ENCODE data around the gene TMEM163.

Gene TMEM163

GRCh38 chr2:134588556-134588955 lies 130.2 kb downstream of the TMEM163 start:
- H3K4me3 ChIP-seq (ENCODE audit: low read depth, low read length) = no peak overlapping the region
- no peak for TF ChIP-seq CTCF (IDR thresholded peaks at IDR 0.05; ENCODE audit: borderline replicate concordance, insufficient read depth, low read depth, low read length)

- TF ChIP-seq CTCF (IDR thresholded peaks at IDR 0.05; ENCODE audit: borderline replicate concordance, insufficient read depth, low read depth, low read length) = no peak
- no peak overlapping the region for H3K4me3 ChIP-seq (ENCODE audit: low read depth, low read length)
Measured at GRCh38 chr2:134586326-134586965, 132.4 kb downstream of the TMEM163 start.

GRCh38 chr2:134583997-134584520 lies 134.7 kb downstream of the TMEM163 start:
- TF ChIP-seq CTCF (IDR thresholded peaks at IDR 0.05; ENCODE audit: borderline replicate concordance, insufficient read depth, low read depth, low read length) = no peak
- no peak overlapping the region for H3K4me3 ChIP-seq (ENCODE audit: low read depth, low read length)

GRCh38 chr2:134583462-134583861 lies 135.3 kb downstream of the TMEM163 start:
- no peak for TF ChIP-seq CTCF (IDR thresholded peaks at IDR 0.05; ENCODE audit: borderline replicate concordance, insufficient read depth, low read depth, low read length)
- no peak overlapping the region for H3K4me3 ChIP-seq (ENCODE audit: low read depth, low read length)

GRCh38 chr2:134582547-134582899 lies 136.3 kb downstream of the TMEM163 start:
- H3K4me3 ChIP-seq (ENCODE audit: low read depth, low read length) = no peak overlapping the region
- no peak for TF ChIP-seq CTCF (IDR thresholded peaks at IDR 0.05; ENCODE audit: borderline replicate concordance, insufficient read depth, low read depth, low read length)

GRCh38 chr2:134581877-134582546 lies 136.8 kb downstream of the TMEM163 start:
- no peak for TF ChIP-seq CTCF (IDR thresholded peaks at IDR 0.05; ENCODE audit: borderline replicate concordance, insufficient read depth, low read depth, low read length)
- H3K4me3 ChIP-seq (ENCODE audit: low read depth, low read length) = no peak overlapping the region

- TF ChIP-seq CTCF (IDR thresholded peaks at IDR 0.05; ENCODE audit: borderline replicate concordance, insufficient read depth, low read depth, low read length) = no peak
- no peak overlapping the region for H3K4me3 ChIP-seq (ENCODE audit: low read depth, low read length)
Measured at GRCh38 chr2:134578316-134578715, 140.5 kb downstream of the TMEM163 start.
